Trophoblast cell (in vitro differentiated cells and primary cell): ENCODE measurements around the gene WIPF1.

Source experiments
- DNase-seq, 2 donors: peaks; one replicate each; pipeline ENCODE4 v3.0.0-alpha.2; 2016
- H2AFZ ChIP-seq: 2 replicates; pipeline ENCODE4 v1.6.1; 2013; ENCODE audit warnings: low read length, moderate library complexity, mild to moderate bottlenecking; ENCODE audit not compliant: insufficient read depth, poor library complexity
- H2AK5ac ChIP-seq: 2 replicates; pipeline ENCODE4 v1.6.1; 2013; ENCODE audit warnings: mild to moderate bottlenecking, low read length
- H2BK120ac ChIP-seq: 2 replicates; pipeline ENCODE4 v1.6.1; 2013; ENCODE audit warnings: low read length, mild to moderate bottlenecking, moderate library complexity; ENCODE audit not compliant: insufficient read depth, poor library complexity
- H2BK12ac ChIP-seq: 2 replicates; pipeline ENCODE4 v1.6.1; 2013; ENCODE audit warnings: mild to moderate bottlenecking, low read length, moderate library complexity
- H2BK5ac ChIP-seq: 2 replicates; pipeline ENCODE4 v1.6.1; 2013; ENCODE audit warnings: low read length, low read depth, moderate library complexity, mild to moderate bottlenecking; ENCODE audit not compliant: poor library complexity
- H3K14ac ChIP-seq: 2 replicates; pipeline ENCODE4 v1.6.1; 2013; ENCODE audit warnings: mild to moderate bottlenecking, low read length
- H3K18ac ChIP-seq: 2 replicates; pipeline ENCODE4 v1.6.1; 2013; ENCODE audit warnings: mild to moderate bottlenecking, low read length
- H3K23ac ChIP-seq: 2 replicates; pipeline ENCODE4 v1.6.1; 2013; ENCODE audit warnings: low read length
- H3K27ac ChIP-seq: 2 replicates; pipeline ENCODE4 v1.5.1; 2013; ENCODE audit warnings: low read depth, mild to moderate bottlenecking, inconsistent platforms, low read length, moderate library complexity
- H3K27me3 ChIP-seq: 2 replicates; pipeline ENCODE4 v1.6.1; 2013; ENCODE audit warnings: inconsistent platforms, mild to moderate bottlenecking, low read length, moderate library complexity; ENCODE audit not compliant: insufficient read depth
- H3K36me3 ChIP-seq, 2 experiments: 1 replicate in 1 of 2; 2 replicates in 1 of 2; pipeline ENCODE4 v1.6.1; 2013; ENCODE audit warnings: low read length in 2 of 2, mild to moderate bottlenecking in 2 of 2, moderate library complexity in 1 of 2; ENCODE audit not compliant: insufficient read depth in 2 of 2, control insufficient read depth in 1 of 2
- H3K4ac ChIP-seq: 2 replicates; pipeline ENCODE4 v1.6.1; 2013; ENCODE audit warnings: low read depth, mild to moderate bottlenecking, low read length, moderate library complexity
- H3K4me1 ChIP-seq, 2 experiments: 1 replicate in 1 of 2; 2 replicates in 1 of 2; pipeline ENCODE4 v1.6.1; 2013; ENCODE audit warnings: low read length in 2 of 2, mild to moderate bottlenecking in 2 of 2, moderate library complexity in 1 of 2; ENCODE audit not compliant: insufficient read depth in 2 of 2, control insufficient read depth in 1 of 2
- H3K4me2 ChIP-seq: 2 replicates; pipeline ENCODE4 v1.6.1; 2013; ENCODE audit warnings: inconsistent platforms, mild to moderate bottlenecking, low read length, moderate library complexity
- H3K4me3 ChIP-seq: 2 replicates; pipeline ENCODE4 v1.5.1; 2013; ENCODE audit warnings: mild to moderate bottlenecking, low read depth, low read length, inconsistent platforms
- H3K79me1 ChIP-seq: one replicate; pipeline ENCODE4 v1.6.1; 2013; ENCODE audit warnings: low read length
- H3K79me2 ChIP-seq: 2 replicates; pipeline ENCODE4 v1.6.1; 2013; ENCODE audit warnings: low read length, mild to moderate bottlenecking; ENCODE audit not compliant: control insufficient read depth, insufficient read depth, poor library complexity
- H3K9ac ChIP-seq: 2 replicates; pipeline ENCODE4 v1.6.1; 2013; ENCODE audit warnings: mild to moderate bottlenecking, low read length
- H3K9me3 ChIP-seq: 2 replicates; pipeline ENCODE4 v1.6.1; 2013; ENCODE audit warnings: low read depth, mild to moderate bottlenecking, control low read depth, inconsistent platforms, low read length; ENCODE audit not compliant: insufficient read depth
- H4K12ac ChIP-seq: 2 replicates; pipeline ENCODE4 v1.6.1; 2013; ENCODE audit warnings: low read depth, mild to moderate bottlenecking, low read length, moderate library complexity
- H4K8ac ChIP-seq: 2 replicates; pipeline ENCODE4 v1.6.1; 2013; ENCODE audit warnings: low read depth, mild to moderate bottlenecking, low read length, moderate library complexity
- H4K91ac ChIP-seq: one replicate; pipeline ENCODE4 v1.6.1; 2013; ENCODE audit warnings: low read depth, mild to moderate bottlenecking, low read length, moderate library complexity
- WGBS: extraction: QIAGEN DNeasy Blood & Tissue Kit; methylation state at CpG from one replicate; pipeline ENCODE4 v1.1.7; 2013; ENCODE audit warnings: missing lambda C conversion rate; ENCODE audit not compliant: insufficient read length, insufficient coverage; ENCODE audit errors: extremely low coverage; 5-methylcytosine and 5-hydroxymethylcytosine counted together

The WIPF1 gene

GRCh38 chr2:174607989-174608865, 10.6 kb upstream of the WIPF1 start:
- no CpG with 5 or more reads among the region's 5 CpGs for WGBS

GRCh38 chr2:174607584-174607983, 10.0 kb upstream of the WIPF1 start:
- Histone ChIP-seq H2AK5ac (peak overlapping the region; percentile 52), H3K18ac (peak overlapping the region; percentile 57), H2AFZ (no peak overlapping the region), H3K27me3 (no peaks in the 10 kb centered on the region), H4K8ac (peak overlapping the region; percentile 7), H3K27ac (peak overlapping the region; percentile 68), H3K9ac (no peak overlapping the region), H3K23ac (no peak overlapping the region), H3K4me1 (peaks cover 22 to 36% of the 10 kb centered on the region in 2 experiments), H3K4me2 (no peak overlapping the region), H3K36me3 (peaks cover 4% of the 10 kb centered on the region in 2 experiments), H4K12ac (no peak overlapping the region), H2BK5ac (peak overlapping the region; percentile 28), H2BK12ac (peak overlapping the region; percentile 24), H3K4ac (no peak overlapping the region), H2BK120ac (peak overlapping the region; percentile 34), H3K79me2 (peaks cover 2% of the 10 kb centered on the region), H3K14ac (peak overlapping the region; percentile 15), H3K79me1 (peaks cover 18% of the 10 kb centered on the region), H3K4me3 (no peak overlapping the region), H4K91ac (peak overlapping the region; percentile 53), H3K9me3 (no peaks in the 10 kb centered on the region)
- DNase-seq: no peak
- no CpG with 5 or more reads among the region's 3 CpGs for WGBS

More at GRCh38 chr2:174607989-174608865, 10.6 kb upstream of the WIPF1 start:
- Histone ChIP-seq H3K79me2 (peaks cover 2% of the 10 kb centered on the region), H3K9me3 (no peaks in the 10 kb centered on the region), H3K14ac (no peak overlapping the region), H3K36me3 (peaks cover 4% of the 10 kb centered on the region in 2 experiments), H3K18ac (no peak overlapping the region), H2AK5ac (no peak overlapping the region), H3K4ac (no peak overlapping the region), H2BK5ac (peak overlapping the region; percentile 47), H3K4me1 (peaks cover 19 to 33% of the 10 kb centered on the region in 2 experiments), H3K23ac (no peak overlapping the region), H4K12ac (no peak overlapping the region), H3K79me1 (peaks cover 21% of the 10 kb centered on the region), H3K4me2 (no peak overlapping the region), H3K27ac (peak overlapping the region; percentile 68), H3K4me3 (no peak overlapping the region), H2BK120ac (no peak overlapping the region), H2AFZ (no peak overlapping the region), H4K91ac (peak overlapping the region; percentile 48), H3K27me3 (no peaks in the 10 kb centered on the region), H3K9ac (no peak overlapping the region), H4K8ac (no peak overlapping the region), H2BK12ac (no peak overlapping the region)
- no peak for DNase-seq

GRCh38 chr2:174606336-174606735, 8.7 kb upstream of the WIPF1 start:
- no peak overlapping the region for H3K4ac ChIP-seq
- H4K8ac ChIP-seq: no peak overlapping the region
- H3K14ac ChIP-seq: no peak overlapping the region
- H3K79me1 ChIP-seq: peaks cover 16% of the 10 kb centered on the region
- H3K4me2 ChIP-seq: no peak overlapping the region
- H3K9me3 ChIP-seq: no peaks in the 10 kb centered on the region
- no peaks in the 10 kb centered on the region for H3K27me3 ChIP-seq
- no peak overlapping the region for H3K18ac ChIP-seq
- peak overlapping the region; percentile 84 for H3K27ac ChIP-seq
- no peak overlapping the region for H3K4me3 ChIP-seq
- H2BK5ac ChIP-seq: no peak overlapping the region
- H3K4me1 ChIP-seq: peaks cover 22 to 36% of the 10 kb centered on the region in 2 experiments
- no peak overlapping the region for H4K12ac ChIP-seq
- H2BK120ac ChIP-seq: no peak overlapping the region
- no CpG with 5 or more reads among the region's 3 CpGs for WGBS
- no peak overlapping the region for H4K91ac ChIP-seq
- peaks cover 6 to 8% of the 10 kb centered on the region in 2 experiments for H3K36me3 ChIP-seq
- DNase-seq: peak; percentile 41 to 55
- H3K9ac ChIP-seq: no peak overlapping the region
- H3K23ac ChIP-seq: no peak overlapping the region
- no peak overlapping the region for H2AK5ac ChIP-seq
- peaks cover 2% of the 10 kb centered on the region for H3K79me2 ChIP-seq
- H2BK12ac ChIP-seq: no peak overlapping the region
- no peak overlapping the region for H2AFZ ChIP-seq

GRCh38 chr2:174605687-174606086, 8.1 kb upstream of the WIPF1 start:
- Histone ChIP-seq H3K9me3 (no peaks in the 10 kb centered on the region), H2BK120ac (no peak overlapping the region), H3K18ac (no peak overlapping the region), H3K4me2 (no peak overlapping the region), H4K8ac (no peak overlapping the region), H3K79me1 (peaks cover 13% of the 10 kb centered on the region), H3K27me3 (no peaks in the 10 kb centered on the region), H3K4ac (no peak overlapping the region), H3K23ac (no peak overlapping the region), H2BK5ac (no peak overlapping the region), H3K79me2 (peaks cover 2% of the 10 kb centered on the region), H3K4me3 (no peak overlapping the region), H2AFZ (no peak overlapping the region), H3K14ac (no peak overlapping the region), H4K91ac (no peak overlapping the region), H3K4me1 (peaks cover 19 to 32% of the 10 kb centered on the region in 2 experiments), H2AK5ac (no peak overlapping the region), H3K36me3 (peaks cover 6 to 7% of the 10 kb centered on the region in 2 experiments), H4K12ac (no peak overlapping the region), H3K9ac (no peak overlapping the region), H3K27ac (no peak overlapping the region), H2BK12ac (no peak overlapping the region)
- DNase-seq: peak in 1 of 2 donors; percentile 52
